K562 (cell line): ENCODE results near the gene DAPK1. TPM values are rescaled to one million over a fixed set of nuclear protein-coding genes. Genes with fewer than 3 reads are reported as not detected.

Source experiments
- BCOR ChIP-seq: fragments of 450-650 bp; IDR thresholded peaks from 2 replicates; pipeline ENCODE4 v1.6.1; 2016
- BRF1 ChIP-seq: IDR thresholded peaks from 3 replicates; pipeline ENCODE4 v1.6.1; 2011; ENCODE audit warnings: borderline replicate concordance, mild to moderate bottlenecking; ENCODE audit not compliant: insufficient read length; ENCODE audit errors: extremely low read depth
- E2F8 ChIP-seq: fragments of 450-650 bp; IDR thresholded peaks from 2 replicates; pipeline ENCODE4 v1.7.1; 2018; ENCODE audit warnings: mild to moderate bottlenecking, low read depth; ENCODE audit not compliant: partially characterized antibody
- FOSL1 ChIP-seq: fragments of 200-800 bp; sonication (Bioruptor generic); conservative IDR thresholded peaks from 2 replicates; pipeline ENCODE4 v1.6.1; 2016; ENCODE audit warnings: missing genetic modification characterization, missing compliant biosample characterization
- HMBOX1 ChIP-seq: sonication (generic); IDR thresholded peaks from 2 replicates; pipeline ENCODE4 v1.6.1; 2016
- HMG20B ChIP-seq: fragments of 250-450 bp; sonication (Bioruptor Pico); IDR thresholded peaks from 2 replicates; pipeline ENCODE4 v1.5.0; 2021; ENCODE audit warnings: mild to moderate bottlenecking
- KLF13 ChIP-seq: fragments of 450-650 bp; IDR thresholded peaks from 2 replicates; pipeline ENCODE4 v1.6.1; 2016; ENCODE audit warnings: missing genetic modification characterization, low read depth, mild to moderate bottlenecking, missing compliant biosample characterization, moderate library complexity, borderline replicate concordance
- NFXL1 ChIP-seq: fragments of 450-650 bp; formaldehyde crosslinking; IDR thresholded peaks from 2 replicates; pipeline ENCODE4 v1.4.0; 2021; ENCODE audit warnings: mild to moderate bottlenecking
- SAP30 ChIP-seq: fragments of 200-600 bp; sonication (generic); IDR thresholded peaks from 2 replicates; pipeline ENCODE4 v1.6.1; 2012; ENCODE audit warnings: borderline replicate concordance, low read depth, mild to moderate bottlenecking, moderate library complexity, low read length, control low read depth, inconsistent platforms; ENCODE audit not compliant: insufficient read depth, poor library complexity, severe bottlenecking
- SRSF1 ChIP-seq: fragments of 200-400 bp; formaldehyde crosslinking; IDR thresholded peaks from 2 replicates; pipeline ENCODE4 v1.6.1; 2017; ENCODE audit warnings: mild to moderate bottlenecking, low read depth, low read length, moderate library complexity
- STAG1 ChIP-seq: sonication (generic); formaldehyde crosslinking; IDR thresholded peaks from 2 replicates; pipeline ENCODE4 v1.5.0; 2020; ENCODE audit warnings: missing genetic modification reagents, borderline replicate concordance
- TAF9B ChIP-seq: fragments of 450-650 bp; IDR thresholded peaks from 2 replicates; pipeline ENCODE4 v1.6.1; 2018; ENCODE audit warnings: mild to moderate bottlenecking; ENCODE audit not compliant: partially characterized antibody
- THRAP3 ChIP-seq: fragments of 450-650 bp; IDR thresholded peaks from 2 replicates; pipeline ENCODE4 v1.6.1; 2016; ENCODE audit warnings: mild to moderate bottlenecking, inconsistent platforms, borderline replicate concordance
- ZHX1 ChIP-seq: fragments of 150-350 bp; conservative IDR thresholded peaks from 2 replicates; pipeline ENCODE4 v1.6.1; 2014; ENCODE audit warnings: low read length
- ZKSCAN8 ChIP-seq: fragments of 200-800 bp; sonication (Bioruptor generic); IDR thresholded peaks from 2 replicates; pipeline ENCODE4 v1.6.1; 2016; ENCODE audit warnings: missing genetic modification characterization, missing compliant biosample characterization
- ZNF507 ChIP-seq: conservative IDR thresholded peaks from 2 replicates; pipeline ENCODE4 v1.6.1; 2017; ENCODE audit warnings: missing genetic modification characterization, missing compliant biosample characterization
- ZNF75A ChIP-seq: fragments of 450-650 bp; formaldehyde crosslinking; IDR thresholded peaks from 2 replicates; pipeline ENCODE4 v1.4.0; 2020; ENCODE audit warnings: mild to moderate bottlenecking
- polyA plus RNA-seq, 8 experiments: library from polyadenylated mRNA; depleted of rRNA in 4 of 8; stranded (reverse) in 5 of 8; unstranded in 3 of 8; fragments of >200 nt; fragmentation: Nextera tagmentation in 2 of 8; fragmentation: Illumina TruSeq in 1 of 8; extraction: Ambion mirVana in 2 of 8; extraction: Trizol in 1 of 8; gene quantifications; 2 replicates each; pipeline versions ENCODE4 v1.2.1 to v1.2.3, GENCODE V29; 2011 to 2014; ENCODE audit warnings: inconsistent platforms in 1 of 8, missing spikeins in 1 of 8
- total RNA-seq, 7 experiments: library from RNA; depleted of rRNA in 6 of 7; stranded (reverse); fragments of >200 nt in 6 of 7; fragmentation: Illumina TruSeq in 2 of 7; extraction: Trizol in 2 of 7; gene quantifications; 2 replicates each; pipeline versions ENCODE4 v1.2.1 to v1.2.3, GENCODE V29; 2011 to 2021; ENCODE audit warnings: low replicate concordance in 1 of 7
- TF ChIP-seq, protein P1 (sequence below): fragments of 450-650 bp; IDR thresholded peaks from 2 replicates; pipeline ENCODE4 v1.6.1; 2018; ENCODE audit not compliant: partially characterized antibody

Gene DAPK1
- total and polyA plus RNA-seq, 9 of the 15 experiments (the other 6 are each of a cell fraction or from before 2014, with no cell fraction given), result 1.7 to 26.4 (median 15.8) TPM

DNA sequence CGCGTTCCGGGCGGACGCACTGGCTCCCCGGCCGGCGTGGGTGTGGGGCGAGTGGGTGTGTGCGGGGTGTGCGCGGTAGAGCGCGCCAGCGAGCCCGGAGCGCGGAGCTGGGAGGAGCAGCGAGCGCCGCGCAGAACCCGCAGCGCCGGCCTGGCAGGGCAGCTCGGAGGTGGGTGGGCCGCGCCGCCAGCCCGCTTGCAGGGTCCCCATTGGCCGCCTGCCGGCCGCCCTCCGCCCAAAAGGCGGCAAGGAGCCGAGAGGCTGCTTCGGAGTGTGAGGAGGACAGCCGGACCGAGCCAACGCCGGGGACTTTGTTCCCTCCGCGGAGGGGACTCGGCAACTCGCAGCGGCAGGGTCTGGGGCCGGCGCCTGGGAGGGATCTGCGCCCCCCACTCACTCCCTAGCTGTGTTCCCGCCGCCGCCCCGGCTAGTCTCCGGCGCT lies at the start of gene DAPK1 (continued):
- TF ChIP-seq, protein P1, sequence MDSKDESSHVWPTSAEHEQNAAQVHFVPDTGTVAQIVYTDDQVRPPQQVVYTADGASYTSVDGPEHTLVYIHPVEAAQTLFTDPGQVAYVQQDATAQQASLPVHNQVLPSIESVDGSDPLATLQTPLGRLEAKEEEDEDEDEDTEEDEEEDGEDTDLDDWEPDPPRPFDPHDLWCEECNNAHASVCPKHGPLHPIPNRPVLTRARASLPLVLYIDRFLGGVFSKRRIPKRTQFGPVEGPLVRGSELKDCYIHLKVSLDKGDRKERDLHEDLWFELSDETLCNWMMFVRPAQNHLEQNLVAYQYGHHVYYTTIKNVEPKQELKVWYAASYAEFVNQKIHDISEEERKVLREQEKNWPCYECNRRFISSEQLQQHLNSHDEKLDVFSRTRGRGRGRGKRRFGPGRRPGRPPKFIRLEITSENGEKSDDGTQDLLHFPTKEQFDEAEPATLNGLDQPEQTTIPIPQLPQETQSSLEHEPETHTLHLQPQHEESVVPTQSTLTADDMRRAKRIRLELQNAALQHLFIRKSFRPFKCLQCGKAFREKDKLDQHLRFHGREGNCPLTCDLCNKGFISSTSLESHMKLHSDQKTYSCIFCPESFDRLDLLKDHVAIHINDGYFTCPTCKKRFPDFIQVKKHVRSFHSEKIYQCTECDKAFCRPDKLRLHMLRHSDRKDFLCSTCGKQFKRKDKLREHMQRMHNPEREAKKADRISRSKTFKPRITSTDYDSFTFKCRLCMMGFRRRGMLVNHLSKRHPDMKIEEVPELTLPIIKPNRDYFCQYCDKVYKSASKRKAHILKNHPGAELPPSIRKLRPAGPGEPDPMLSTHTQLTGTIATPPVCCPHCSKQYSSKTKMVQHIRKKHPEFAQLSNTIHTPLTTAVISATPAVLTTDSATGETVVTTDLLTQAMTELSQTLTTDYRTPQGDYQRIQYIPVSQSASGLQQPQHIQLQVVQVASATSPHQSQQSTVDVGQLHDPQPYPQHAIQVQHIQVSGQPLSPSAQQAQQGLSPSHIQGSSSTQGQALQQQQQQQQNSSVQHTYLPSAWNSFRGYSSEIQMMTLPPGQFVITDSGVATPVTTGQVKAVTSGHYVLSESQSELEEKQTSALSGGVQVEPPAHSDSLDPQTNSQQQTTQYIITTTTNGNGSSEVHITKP, result no peak
- TF ChIP-seq ZHX1, result no peak
- TF ChIP-seq STAG1, result no peak
- no peak for TF ChIP-seq ZKSCAN8 (CRISPR knock-in tag)
- peak; percentile 52; the same call in 1 of the 2 replicates for TF ChIP-seq KLF13
- no peak for TF ChIP-seq NFXL1 (CRISPR knock-in tag)
- TF ChIP-seq ZNF507 (tag), result no peak
- TF ChIP-seq TAF9B, result no peak
- TF ChIP-seq HMG20B (CRISPR knock-in tag), result no peak
- no peak for TF ChIP-seq SRSF1
- no peak for TF ChIP-seq BRF1
- TF ChIP-seq FOSL1 (tag), result no peak
- TF ChIP-seq E2F8, result no peak
- no peak for TF ChIP-seq SAP30
- no peak for TF ChIP-seq ZNF75A (CRISPR knock-in tag)
- TF ChIP-seq THRAP3, result no peak
- TF ChIP-seq HMBOX1, result no peak
- no peak for TF ChIP-seq BCOR
